ENCODE measurements around the gene DYNC1I1. TPM values are rescaled to one million over a fixed set of nuclear protein-coding genes. Genes with fewer than 3 reads are reported as not detected.

The DYNC1I1 gene
- polyA plus RNA-seq, 1 donor from 2014 or later, result 28.9 TPM

- H3K27ac ChIP-seq (ENCODE audit: low read length), result no peak overlapping the region
- H2AFZ ChIP-seq (ENCODE audit: low read depth, low read length), result no peak overlapping the region
- no peaks in the 10 kb centered on the region for H3F3A ChIP-seq (ENCODE audit: insufficient read depth, low read length, poor library complexity, severe bottlenecking)
- no peaks in the 10 kb centered on the region for H3K27me3 ChIP-seq (ENCODE audit: insufficient read depth, low read depth, low read length)
- no peaks in the 10 kb centered on the region for H3K9me3 ChIP-seq (ENCODE audit: low read length)
- H3K36me3 ChIP-seq (ENCODE audit: insufficient read depth, low read length), result no peaks in the 10 kb centered on the region
- H3K4me3 ChIP-seq (ENCODE audit: low read length), result no peak overlapping the region
- no peak overlapping the region for H3K9ac ChIP-seq (ENCODE audit: low read length)
- H3K9me2 ChIP-seq (ENCODE audit: insufficient read depth, low read length), result no peaks in the 10 kb centered on the region
- no peak overlapping the region for H3K4me2 ChIP-seq (ENCODE audit: low read length)
- TF ChIP-seq EP300 (conservative IDR thresholded peaks at IDR 0.05; ENCODE audit: poor library complexity, severe bottlenecking) (no peak), SMC3 (conservative IDR thresholded peaks at IDR 0.05; ENCODE audit: poor library complexity) (no peak), TAF1 (IDR thresholded peaks at IDR 0.05; ENCODE audit: low read depth) (no peak), RAD21 (conservative IDR thresholded peaks at IDR 0.05) (no peak), MXI1 (conservative IDR thresholded peaks at IDR 0.05; ENCODE audit: poor library complexity, severe bottlenecking) (no peak), POLR2AphosphoS5 (IDR thresholded peaks at IDR 0.05) (no peak), REST (IDR thresholded peaks at IDR 0.05; ENCODE audit: borderline replicate concordance) (no peak), CTCF (IDR thresholded peaks at IDR 0.05; ENCODE audit: poor library complexity, severe bottlenecking) (no peak), EZH2 (IDR thresholded peaks at IDR 0.05; ENCODE audit: borderline replicate concordance, insufficient read depth, low read length, poor library complexity, severe bottlenecking) (no peak)
- no peaks in the 10 kb centered on the region for H3K79me2 ChIP-seq (replicated peaks; ENCODE audit: insufficient read depth, low read length)
- no peaks in the 10 kb centered on the region for H4K20me1 ChIP-seq (ENCODE audit: insufficient read depth)
These were observed 221.0 kb downstream of the DYNC1I1 start for GRCh38 chr7:95993380-95993779.

GRCh38 chr7:95996174-95996573 is 223.8 kb downstream of the DYNC1I1 start:
- no peaks in the 10 kb centered on the region for H4K20me1 ChIP-seq (ENCODE audit: insufficient read depth)
- H3K9ac ChIP-seq (ENCODE audit: low read length), result no peak overlapping the region
- H2AFZ ChIP-seq (ENCODE audit: low read depth, low read length), result no peak overlapping the region
- no peak overlapping the region for H3K4me2 ChIP-seq (ENCODE audit: low read length)
- TF ChIP-seq CTCF (IDR thresholded peaks at IDR 0.05; ENCODE audit: poor library complexity, severe bottlenecking) (no peak), POLR2AphosphoS5 (IDR thresholded peaks at IDR 0.05) (no peak), REST (IDR thresholded peaks at IDR 0.05; ENCODE audit: borderline replicate concordance) (no peak), MXI1 (conservative IDR thresholded peaks at IDR 0.05; ENCODE audit: poor library complexity, severe bottlenecking) (no peak), EZH2 (IDR thresholded peaks at IDR 0.05; ENCODE audit: borderline replicate concordance, insufficient read depth, low read length, poor library complexity, severe bottlenecking) (no peak), SMC3 (conservative IDR thresholded peaks at IDR 0.05; ENCODE audit: poor library complexity) (no peak), EP300 (conservative IDR thresholded peaks at IDR 0.05; ENCODE audit: poor library complexity, severe bottlenecking) (no peak), RAD21 (conservative IDR thresholded peaks at IDR 0.05) (no peak), TAF1 (IDR thresholded peaks at IDR 0.05; ENCODE audit: low read depth) (no peak)
- no peak overlapping the region for H3K4me3 ChIP-seq (ENCODE audit: low read length)
- H3K9me2 ChIP-seq (ENCODE audit: insufficient read depth, low read length), result no peaks in the 10 kb centered on the region
- H3K9me3 ChIP-seq (ENCODE audit: low read length), result no peaks in the 10 kb centered on the region
- no peaks in the 10 kb centered on the region for H3K36me3 ChIP-seq (ENCODE audit: insufficient read depth, low read length)
- no peaks in the 10 kb centered on the region for H3K79me2 ChIP-seq (replicated peaks; ENCODE audit: insufficient read depth, low read length)
- H3K27me3 ChIP-seq (ENCODE audit: insufficient read depth, low read depth, low read length), result no peaks in the 10 kb centered on the region
- no peaks in the 10 kb centered on the region for H3F3A ChIP-seq (ENCODE audit: insufficient read depth, low read length, poor library complexity, severe bottlenecking)
- no peak overlapping the region for H3K27ac ChIP-seq (ENCODE audit: low read length)

Measured in neural cell (in vitro differentiated cells).